ENCODE data around the gene BACH2.

Gene BACH2

GRCh38 chr6:90111387-90111786, 185.3 kb downstream of the BACH2 start:
- Histone ChIP-seq H3K9ac (no peak overlapping the region), H3K36me3 (ENCODE audit: insufficient read depth) (no peaks in the 10 kb centered on the region), H3K4me3 (IDR thresholded peaks at IDR 0.05; ENCODE audit: insufficient read depth, low read depth, low read length) (no peak overlapping the region), H3K4me2 (no peak overlapping the region), H3K4me1 (ENCODE audit: low read depth, poor library complexity, severe bottlenecking) (peaks cover 8% of the 10 kb centered on the region), H3K79me2 (ENCODE audit: insufficient read depth, low read depth) (no peaks in the 10 kb centered on the region), H3K27me3 (ENCODE audit: insufficient read depth, low read depth) (no peaks in the 10 kb centered on the region), H2AFZ (ENCODE audit: low read depth) (no peak overlapping the region), H3K27ac (no peak overlapping the region), H4K20me1 (ENCODE audit: insufficient read depth) (no peaks in the 10 kb centered on the region)
- no peak for TF ChIP-seq CTCF (conservative IDR thresholded peaks at IDR 0.05; ENCODE audit: low read depth, low read length)

- Histone ChIP-seq H3K9ac (no peak overlapping the region), H3K36me3 (ENCODE audit: insufficient read depth) (no peaks in the 10 kb centered on the region), H3K27ac (no peak overlapping the region), H3K4me3 (IDR thresholded peaks at IDR 0.05; ENCODE audit: insufficient read depth, low read depth, low read length) (no peak overlapping the region), H3K4me2 (no peak overlapping the region), H3K27me3 (ENCODE audit: insufficient read depth, low read depth) (no peaks in the 10 kb centered on the region), H3K4me1 (ENCODE audit: low read depth, poor library complexity, severe bottlenecking) (peaks cover 8% of the 10 kb centered on the region), H2AFZ (ENCODE audit: low read depth) (no peak overlapping the region), H3K79me2 (ENCODE audit: insufficient read depth, low read depth) (no peaks in the 10 kb centered on the region), H4K20me1 (ENCODE audit: insufficient read depth) (no peaks in the 10 kb centered on the region)
- TF ChIP-seq CTCF (conservative IDR thresholded peaks at IDR 0.05; ENCODE audit: low read depth, low read length), result no peak
Observed at GRCh38 chr6:90110971-90111370, 185.7 kb downstream of the BACH2 start.

GRCh38 chr6:90109141-90109540, 187.5 kb downstream of the BACH2 start:
- H3K4me1 ChIP-seq (ENCODE audit: low read depth, poor library complexity, severe bottlenecking), result peaks cover 8% of the 10 kb centered on the region
- no peak overlapping the region for H3K27ac ChIP-seq
- H4K20me1 ChIP-seq (ENCODE audit: insufficient read depth), result no peaks in the 10 kb centered on the region
- H3K79me2 ChIP-seq (ENCODE audit: insufficient read depth, low read depth), result no peaks in the 10 kb centered on the region
- no peaks in the 10 kb centered on the region for H3K36me3 ChIP-seq (ENCODE audit: insufficient read depth)
- H3K27me3 ChIP-seq (ENCODE audit: insufficient read depth, low read depth), result no peaks in the 10 kb centered on the region
- TF ChIP-seq CTCF (conservative IDR thresholded peaks at IDR 0.05; ENCODE audit: low read depth, low read length), result no peak
- no peak overlapping the region for H2AFZ ChIP-seq (ENCODE audit: low read depth)
- H3K4me3 ChIP-seq (IDR thresholded peaks at IDR 0.05; ENCODE audit: insufficient read depth, low read depth, low read length), result no peak overlapping the region
- H3K4me2 ChIP-seq, result no peak overlapping the region
- no peak overlapping the region for H3K9ac ChIP-seq

- Histone ChIP-seq H3K36me3 (ENCODE audit: insufficient read depth) (no peaks in the 10 kb centered on the region), H3K4me3 (IDR thresholded peaks at IDR 0.05; ENCODE audit: insufficient read depth, low read depth, low read length) (no peak overlapping the region), H3K4me1 (ENCODE audit: low read depth, poor library complexity, severe bottlenecking) (peaks cover 14% of the 10 kb centered on the region), H3K79me2 (ENCODE audit: insufficient read depth, low read depth) (no peaks in the 10 kb centered on the region), H2AFZ (ENCODE audit: low read depth) (no peak overlapping the region), H3K27ac (no peak overlapping the region), H3K4me2 (no peak overlapping the region), H3K27me3 (ENCODE audit: insufficient read depth, low read depth) (no peaks in the 10 kb centered on the region), H3K9ac (no peak overlapping the region), H4K20me1 (ENCODE audit: insufficient read depth) (no peaks in the 10 kb centered on the region)
- TF ChIP-seq CTCF (conservative IDR thresholded peaks at IDR 0.05; ENCODE audit: low read depth, low read length), result no peak
Observed at GRCh38 chr6:90107771-90108282, 188.8 kb downstream of the BACH2 start.
